ENCODE measurements around the gene ZBP1.

ZBP1 gene

GRCh38 chr20:57618091-57618763, 2.0 kb downstream of the ZBP1 start:
- DNase-seq (ENCODE audit: low read depth in 2 of 2) = no peak

- DNase-seq (ENCODE audit: low read depth in 2 of 2) = no peak
Observed at GRCh38 chr20:57617079-57617795, 3.0 kb downstream of the ZBP1 start.

- DNase-seq (ENCODE audit: low read depth in 2 of 2) = no peak
Observed at GRCh38 chr20:57616143-57616951, 3.9 kb downstream of the ZBP1 start.

- DNase-seq (ENCODE audit: low read depth in 2 of 2) = no peak
Observed at GRCh38 chr20:57615445-57615811, 4.8 kb downstream of the ZBP1 start.

- DNase-seq (ENCODE audit: low read depth in 2 of 2) = no peak
Observed at GRCh38 chr20:57614490-57615444, 5.5 kb downstream of the ZBP1 start.

GRCh38 chr20:57613481-57613921, 6.7 kb downstream of the ZBP1 start:
- no peak for DNase-seq (ENCODE audit: low read depth in 2 of 2)

- no peak for DNase-seq (ENCODE audit: low read depth in 2 of 2)
Observed at GRCh38 chr20:57612916-57613315, 7.3 kb downstream of the ZBP1 start.

GRCh38 chr20:57612436-57612835, 7.8 kb downstream of the ZBP1 start:
- no peak for DNase-seq (ENCODE audit: low read depth in 2 of 2)

GRCh38 chr20:57611586-57612311, 8.5 kb downstream of the ZBP1 start:
- no peak for DNase-seq (ENCODE audit: low read depth in 2 of 2)

- DNase-seq (ENCODE audit: low read depth in 2 of 2) = no peak
Observed at GRCh38 chr20:57610261-57610952, 9.8 kb downstream of the ZBP1 start.

GRCh38 chr20:57609842-57610167, 10.4 kb downstream of the ZBP1 start:
- DNase-seq (ENCODE audit: low read depth in 2 of 2) = no peak

GRCh38 chr20:57609086-57609841, 11.0 kb downstream of the ZBP1 start:
- no peak for DNase-seq (ENCODE audit: low read depth in 2 of 2)

- DNase-seq (ENCODE audit: low read depth in 2 of 2) = no peak
Observed at GRCh38 chr20:57608516-57608915, 11.7 kb downstream of the ZBP1 start.

- no peak for DNase-seq (ENCODE audit: low read depth in 2 of 2)
Observed at GRCh38 chr20:57605878-57606277, 14.3 kb downstream of the ZBP1 start.

GRCh38 chr20:57605045-57605444, 15.2 kb downstream of the ZBP1 start:
- no peak for DNase-seq (ENCODE audit: low read depth in 2 of 2)

GRCh38 chr20:57603120-57603519, 17.1 kb downstream of the ZBP1 start:
- no peak for DNase-seq (ENCODE audit: low read depth in 2 of 2)

- DNase-seq (ENCODE audit: low read depth in 2 of 2) = no peak
Observed at GRCh38 chr20:57601737-57602136, 18.5 kb downstream of the ZBP1 start.

GRCh38 chr20:57601211-57601570, 19.0 kb downstream of the ZBP1 start:
- DNase-seq (ENCODE audit: low read depth in 2 of 2) = no peak

- no peak for DNase-seq (ENCODE audit: low read depth in 2 of 2)
Observed at GRCh38 chr20:57600320-57601210, 19.7 kb downstream of the ZBP1 start.

Data from stimulated activated CD8-positive, alpha-beta memory T cell treated with anti-CD3 and anti-CD28 coated beads, Interleukin-2, amount 100 ng/mL, for 48 hours (primary cell).